Measurements from ENCODE around the gene GLT6D1.

The GLT6D1 gene

GRCh38 chr9:135639196-135639595 is at the start of gene GLT6D1:
TSS of gene GLT6D1 (minus strand) at chr9:135639540. CDS start at chr9:135639187, 353 bp downstream.
- Histone ChIP-seq H3K36me3 (ENCODE audit: control insufficient read depth, insufficient read depth, low read length, severe bottlenecking) (no peaks in the 10 kb centered on the region), H3K9me3 (ENCODE audit: control insufficient read depth, low read length) (peaks cover 15% of the 10 kb centered on the region), H3K9ac (ENCODE audit: low read length) (no peak within 1 kb of the TSS), H3K4me3 (ENCODE audit: low read length) (no peak within 1 kb of the TSS), H3K4me1 (ENCODE audit: control insufficient read depth, insufficient read depth, low read length) (no peaks in the 10 kb centered on the region), H3K27me3 (replicated peaks; ENCODE audit: control insufficient read depth, insufficient read depth, low read length) (peaks cover 7% of the 10 kb centered on the region)
- no peak for DNase-seq (ENCODE audit: low read depth)

GRCh38 chr9:135689011-135689410 is 49.7 kb upstream of the GLT6D1 start:
- Histone ChIP-seq H3K36me3 (ENCODE audit: control insufficient read depth, insufficient read depth, low read length, severe bottlenecking) (no peaks in the 10 kb centered on the region), H3K4me1 (ENCODE audit: control insufficient read depth, insufficient read depth, low read length) (no peaks in the 10 kb centered on the region), H3K9me3 (ENCODE audit: control insufficient read depth, low read length) (no peaks in the 10 kb centered on the region), H3K27me3 (replicated peaks; ENCODE audit: control insufficient read depth, insufficient read depth, low read length) (peaks cover 34% of the 10 kb centered on the region), H3K4me3 (ENCODE audit: low read length) (no peak overlapping the region), H3K9ac (ENCODE audit: low read length) (no peak overlapping the region)
- no peak for DNase-seq (ENCODE audit: low read depth)

- Histone ChIP-seq H3K9me3 (ENCODE audit: control insufficient read depth, low read length) (no peaks in the 10 kb centered on the region), H3K27me3 (replicated peaks; ENCODE audit: control insufficient read depth, insufficient read depth, low read length) (peaks cover 30% of the 10 kb centered on the region), H3K9ac (ENCODE audit: low read length) (no peak overlapping the region), H3K4me3 (ENCODE audit: low read length) (no peak overlapping the region), H3K36me3 (ENCODE audit: control insufficient read depth, insufficient read depth, low read length, severe bottlenecking) (no peaks in the 10 kb centered on the region), H3K4me1 (ENCODE audit: control insufficient read depth, insufficient read depth, low read length) (no peaks in the 10 kb centered on the region)
- no peak for DNase-seq (ENCODE audit: low read depth)
These were observed 47.9 kb upstream of the GLT6D1 start for GRCh38 chr9:135687216-135687615.

GRCh38 chr9:135684691-135685090 is 45.4 kb upstream of the GLT6D1 start:
- H3K36me3 ChIP-seq (ENCODE audit: control insufficient read depth, insufficient read depth, low read length, severe bottlenecking), result no peaks in the 10 kb centered on the region
- DNase-seq (ENCODE audit: low read depth), result no peak
- no peak overlapping the region for H3K9ac ChIP-seq (ENCODE audit: low read length)
- peaks cover 25% of the 10 kb centered on the region for H3K27me3 ChIP-seq (replicated peaks; ENCODE audit: control insufficient read depth, insufficient read depth, low read length)
- no peak overlapping the region for H3K4me3 ChIP-seq (ENCODE audit: low read length)
- H3K4me1 ChIP-seq (ENCODE audit: control insufficient read depth, insufficient read depth, low read length), result no peaks in the 10 kb centered on the region
- H3K9me3 ChIP-seq (ENCODE audit: control insufficient read depth, low read length), result no peaks in the 10 kb centered on the region

GRCh38 chr9:135683401-135684034 is 44.2 kb upstream of the GLT6D1 start:
- Histone ChIP-seq H3K4me1 (ENCODE audit: control insufficient read depth, insufficient read depth, low read length) (no peaks in the 10 kb centered on the region), H3K9ac (ENCODE audit: low read length) (no peak overlapping the region), H3K27me3 (replicated peaks; ENCODE audit: control insufficient read depth, insufficient read depth, low read length) (peaks cover 21% of the 10 kb centered on the region), H3K9me3 (ENCODE audit: control insufficient read depth, low read length) (no peaks in the 10 kb centered on the region), H3K36me3 (ENCODE audit: control insufficient read depth, insufficient read depth, low read length, severe bottlenecking) (no peaks in the 10 kb centered on the region), H3K4me3 (ENCODE audit: low read length) (no peak overlapping the region)
- no peak for DNase-seq (ENCODE audit: low read depth)

GRCh38 chr9:135681161-135681560 is 41.8 kb upstream of the GLT6D1 start:
- H3K9me3 ChIP-seq (ENCODE audit: control insufficient read depth, low read length), result no peaks in the 10 kb centered on the region
- H3K4me1 ChIP-seq (ENCODE audit: control insufficient read depth, insufficient read depth, low read length), result no peaks in the 10 kb centered on the region
- H3K4me3 ChIP-seq (ENCODE audit: low read length), result no peak overlapping the region
- H3K36me3 ChIP-seq (ENCODE audit: control insufficient read depth, insufficient read depth, low read length, severe bottlenecking), result no peaks in the 10 kb centered on the region
- no peak for DNase-seq (ENCODE audit: low read depth)
- peaks cover 15% of the 10 kb centered on the region for H3K27me3 ChIP-seq (replicated peaks; ENCODE audit: control insufficient read depth, insufficient read depth, low read length)
- H3K9ac ChIP-seq (ENCODE audit: low read length), result no peak overlapping the region

- Histone ChIP-seq H3K27me3 (replicated peaks; ENCODE audit: control insufficient read depth, insufficient read depth, low read length) (peaks cover 14% of the 10 kb centered on the region), H3K4me3 (ENCODE audit: low read length) (no peak overlapping the region), H3K9me3 (ENCODE audit: control insufficient read depth, low read length) (no peaks in the 10 kb centered on the region), H3K4me1 (ENCODE audit: control insufficient read depth, insufficient read depth, low read length) (no peaks in the 10 kb centered on the region), H3K36me3 (ENCODE audit: control insufficient read depth, insufficient read depth, low read length, severe bottlenecking) (no peaks in the 10 kb centered on the region), H3K9ac (ENCODE audit: low read length) (no peak overlapping the region)
- DNase-seq (ENCODE audit: low read depth), result no peak
These were observed 40.7 kb upstream of the GLT6D1 start for GRCh38 chr9:135680056-135680455.

GRCh38 chr9:135678236-135679017 is 39.1 kb upstream of the GLT6D1 start:
- Histone ChIP-seq H3K4me3 (ENCODE audit: low read length) (no peak overlapping the region), H3K27me3 (replicated peaks; ENCODE audit: control insufficient read depth, insufficient read depth, low read length) (peaks cover 4% of the 10 kb centered on the region), H3K9ac (ENCODE audit: low read length) (no peak overlapping the region), H3K4me1 (ENCODE audit: control insufficient read depth, insufficient read depth, low read length) (no peaks in the 10 kb centered on the region), H3K36me3 (ENCODE audit: control insufficient read depth, insufficient read depth, low read length, severe bottlenecking) (no peaks in the 10 kb centered on the region), H3K9me3 (ENCODE audit: control insufficient read depth, low read length) (no peaks in the 10 kb centered on the region)
- DNase-seq (ENCODE audit: low read depth), result no peak

GRCh38 chr9:135677641-135678168 is 38.4 kb upstream of the GLT6D1 start:
- no peaks in the 10 kb centered on the region for H3K4me1 ChIP-seq (ENCODE audit: control insufficient read depth, insufficient read depth, low read length)
- DNase-seq (ENCODE audit: low read depth), result no peak
- no peak overlapping the region for H3K9ac ChIP-seq (ENCODE audit: low read length)
- H3K36me3 ChIP-seq (ENCODE audit: control insufficient read depth, insufficient read depth, low read length, severe bottlenecking), result no peaks in the 10 kb centered on the region
- H3K9me3 ChIP-seq (ENCODE audit: control insufficient read depth, low read length), result no peaks in the 10 kb centered on the region
- no peak overlapping the region for H3K4me3 ChIP-seq (ENCODE audit: low read length)
- H3K27me3 ChIP-seq (replicated peaks; ENCODE audit: control insufficient read depth, insufficient read depth, low read length), result peaks cover 4% of the 10 kb centered on the region

- no peak for DNase-seq (ENCODE audit: low read depth)
- Histone ChIP-seq H3K4me1 (ENCODE audit: control insufficient read depth, insufficient read depth, low read length) (no peaks in the 10 kb centered on the region), H3K27me3 (replicated peaks; ENCODE audit: control insufficient read depth, insufficient read depth, low read length) (peaks cover 8% of the 10 kb centered on the region), H3K4me3 (ENCODE audit: low read length) (no peak overlapping the region), H3K9me3 (ENCODE audit: control insufficient read depth, low read length) (no peaks in the 10 kb centered on the region), H3K9ac (ENCODE audit: low read length) (no peak overlapping the region), H3K36me3 (ENCODE audit: control insufficient read depth, insufficient read depth, low read length, severe bottlenecking) (no peaks in the 10 kb centered on the region)
These were observed 37.6 kb upstream of the GLT6D1 start for GRCh38 chr9:135676891-135677290.

- H3K4me3 ChIP-seq (ENCODE audit: low read length), result no peak overlapping the region
- peaks cover 5% of the 10 kb centered on the region for H3K27me3 ChIP-seq (replicated peaks; ENCODE audit: control insufficient read depth, insufficient read depth, low read length)
- DNase-seq (ENCODE audit: low read depth), result no peak
- H3K4me1 ChIP-seq (ENCODE audit: control insufficient read depth, insufficient read depth, low read length), result no peaks in the 10 kb centered on the region
- no peaks in the 10 kb centered on the region for H3K9me3 ChIP-seq (ENCODE audit: control insufficient read depth, low read length)
- no peak overlapping the region for H3K9ac ChIP-seq (ENCODE audit: low read length)
- H3K36me3 ChIP-seq (ENCODE audit: control insufficient read depth, insufficient read depth, low read length, severe bottlenecking), result no peaks in the 10 kb centered on the region
These were observed 35.6 kb upstream of the GLT6D1 start for GRCh38 chr9:135674977-135675376.

Measured in adipocyte (in vitro differentiated cells).